D721Med (cell line): ENCODE results near the gene CNOT4.

ENCODE experiments used
- DNase-seq: peaks from one replicate; pipeline ENCODE4 v3.0.0; 2011; ENCODE audit warnings: low spot score; ENCODE audit not compliant: insufficient read length
- FAIRE-seq: peaks from 2 replicates; lab custom pipeline; 2011; peaks lifted over from hg19 to GRCh38; lab: Jason Lieb, UNC
- TF ChIP-seq, protein P1 (sequence below): IDR thresholded peaks from 2 replicates; pipeline ENCODE4 v1.5.1; 2012; ENCODE audit warnings: mild to moderate bottlenecking, control low read depth; ENCODE audit not compliant: insufficient read depth; ENCODE audit errors: missing control alignments

Gene CNOT4

DNA sequence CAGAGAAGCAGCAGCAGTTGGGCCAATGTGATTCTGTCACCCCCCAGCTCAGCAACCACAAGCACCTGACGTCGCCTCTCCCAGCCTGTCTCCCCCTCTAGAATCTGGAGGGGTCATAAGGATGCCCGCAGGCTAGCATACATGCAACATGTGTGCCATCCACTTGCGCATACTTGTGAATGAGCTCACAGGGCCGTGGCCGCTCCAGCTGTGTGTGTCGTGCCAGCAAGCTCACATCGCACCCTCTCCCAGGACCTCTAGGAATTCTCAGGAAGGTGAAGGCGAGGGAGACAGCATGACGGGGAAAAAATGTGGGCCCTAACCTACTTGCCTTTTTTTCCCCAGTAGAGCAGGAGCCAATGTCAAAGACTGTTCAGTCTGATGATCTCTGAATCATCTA is 195.9 kb downstream of the CNOT4 start:
- no peak for DNase-seq
- no peak for FAIRE-seq
- TF ChIP-seq, protein P1, sequence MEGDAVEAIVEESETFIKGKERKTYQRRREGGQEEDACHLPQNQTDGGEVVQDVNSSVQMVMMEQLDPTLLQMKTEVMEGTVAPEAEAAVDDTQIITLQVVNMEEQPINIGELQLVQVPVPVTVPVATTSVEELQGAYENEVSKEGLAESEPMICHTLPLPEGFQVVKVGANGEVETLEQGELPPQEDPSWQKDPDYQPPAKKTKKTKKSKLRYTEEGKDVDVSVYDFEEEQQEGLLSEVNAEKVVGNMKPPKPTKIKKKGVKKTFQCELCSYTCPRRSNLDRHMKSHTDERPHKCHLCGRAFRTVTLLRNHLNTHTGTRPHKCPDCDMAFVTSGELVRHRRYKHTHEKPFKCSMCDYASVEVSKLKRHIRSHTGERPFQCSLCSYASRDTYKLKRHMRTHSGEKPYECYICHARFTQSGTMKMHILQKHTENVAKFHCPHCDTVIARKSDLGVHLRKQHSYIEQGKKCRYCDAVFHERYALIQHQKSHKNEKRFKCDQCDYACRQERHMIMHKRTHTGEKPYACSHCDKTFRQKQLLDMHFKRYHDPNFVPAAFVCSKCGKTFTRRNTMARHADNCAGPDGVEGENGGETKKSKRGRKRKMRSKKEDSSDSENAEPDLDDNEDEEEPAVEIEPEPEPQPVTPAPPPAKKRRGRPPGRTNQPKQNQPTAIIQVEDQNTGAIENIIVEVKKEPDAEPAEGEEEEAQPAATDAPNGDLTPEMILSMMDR = no peak
